Gastroesophageal sphincter (tissue), 4 donors: ENCODE results near the gene CHRNA4. TPM values are rescaled to one million over a fixed set of nuclear protein-coding genes. Genes with fewer than 3 reads are reported as not detected.

Experiments used
- ATAC-seq: fragments of 150-250 bp; one replicate; pipeline ENCODE4 v1.9.1; 2016; ENCODE audit warnings: mild to moderate bottlenecking, moderate library complexity
- H3K27ac ChIP-seq, 4 donors: fragments of 200-600 bp; sonication (generic) in 3 of 4; 1 replicate in 3 of 4; 2 replicates in 1 of 4; pipeline ENCODE4 v1.5.1; 2016 to 2019
- H3K27me3 ChIP-seq: fragments of 200-600 bp; sonication (generic); one replicate; pipeline ENCODE4 v1.5.1; 2019
- H3K36me3 ChIP-seq, 2 donors: fragments of 200-600 bp; sonication (generic); one replicate each; pipeline ENCODE4 v1.5.1; 2019; ENCODE audit warnings: control low read depth in 1 of 2
- H3K4me1 ChIP-seq, 3 donors: fragments of 200-600 bp; sonication (generic); 1 replicate in 2 of 3; 2 replicates in 1 of 3; pipeline ENCODE4 v1.5.1; 2016 to 2019; ENCODE audit warnings: control low read depth in 2 of 3
- H3K4me3 ChIP-seq, 2 donors: fragments of 200-600 bp; sonication (generic); one replicate each; pipeline ENCODE4 v1.5.1; 2019; ENCODE audit warnings: mild to moderate bottlenecking in 1 of 2, moderate library complexity in 1 of 2
- H3K9me3 ChIP-seq, 3 donors: fragments of 200-600 bp; sonication (generic); one replicate each; pipeline ENCODE4 v1.5.1; 2017 to 2019; ENCODE audit warnings: control low read depth in 2 of 3
- EP300 ChIP-seq: sonication (generic); formaldehyde crosslinking; IDR thresholded peaks from one replicate; pipeline ENCODE4 v1.6.1; 2017; ENCODE audit warnings: antibody characterized with exemption, mild to moderate bottlenecking
- POLR2A ChIP-seq, 2 donors: fragments of 450-650 bp; IDR thresholded peaks; one replicate each; pipeline ENCODE4 v1.6.1; 2017; ENCODE audit warnings: antibody characterized with exemption in 2 of 2, mild to moderate bottlenecking in 2 of 2, moderate library complexity in 1 of 2
- POLR2AphosphoS5 ChIP-seq: sonication (generic); formaldehyde crosslinking; IDR thresholded peaks from one replicate; pipeline ENCODE4 v1.6.1; 2017; ENCODE audit warnings: antibody characterized with exemption
- WGBS, 2 donors: methylation state at CpG; one replicate each; pipeline ENCODE4 v1.1.5; 2018; ENCODE audit warnings: low coverage in 1 of 2; 5-methylcytosine and 5-hydroxymethylcytosine counted together
- total RNA-seq, 4 donors: library from RNA; depleted of rRNA; stranded (reverse); fragments of >200 nt; gene quantifications; one replicate each; pipeline ENCODE4 v1.1.0, GENCODE V29; 2016
- TF ChIP-seq, protein P1 (sequence below), 4 experiments: fragments of 200-600 bp in 2 of 4; fragments of 450-650 bp in 2 of 4; sonication (generic) in 1 of 4; IDR thresholded peaks; one replicate each; pipeline ENCODE4 v1.5.1; 2017 to 2019; ENCODE audit warnings: antibody characterized with exemption in 4 of 4, mild to moderate bottlenecking in 2 of 4, moderate library complexity in 2 of 4

The CHRNA4 gene
- total RNA-seq, 4 donors from 2014 or later: not detected

DNA sequence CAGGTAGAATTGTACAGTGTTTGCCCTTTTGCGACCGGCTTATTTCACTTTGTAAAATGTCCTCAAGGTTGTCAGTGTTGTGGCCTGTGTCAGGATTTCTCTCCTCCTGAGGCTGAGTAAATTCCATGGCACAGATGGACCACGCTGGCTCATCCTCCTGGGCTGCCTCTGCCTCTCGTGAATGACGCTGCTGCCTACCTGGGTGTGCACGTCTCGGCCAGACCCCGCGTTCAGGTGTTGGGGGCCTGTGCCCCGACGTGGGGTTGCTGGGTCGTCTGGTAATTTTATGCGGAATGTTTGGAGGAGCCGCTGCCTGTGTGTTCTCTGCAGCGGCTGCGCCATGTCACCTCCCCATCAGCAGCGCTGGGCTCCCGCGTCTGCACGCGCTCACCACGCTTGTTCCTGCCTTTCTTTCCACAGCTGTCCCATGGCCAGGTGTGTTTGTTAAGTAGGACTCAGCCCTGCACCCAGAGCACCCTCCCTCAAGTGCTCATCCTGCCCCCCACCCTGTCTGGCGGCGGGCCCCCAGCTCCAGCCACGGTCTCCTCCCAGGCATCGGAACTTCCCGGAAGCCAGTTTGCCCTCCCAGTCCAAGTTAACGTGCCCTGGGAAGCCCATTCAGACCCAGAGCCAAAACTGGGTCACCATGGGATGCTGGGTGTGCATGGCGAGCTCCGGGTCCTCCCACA, 36.1 kb upstream of the CHRNA4 start:
- Histone ChIP-seq H3K27ac (no peak overlapping the region), H3K4me1 (peaks cover 0 to 14% (median 0%) of the 10 kb centered on the region in 3 donors), H3K27me3 (peaks cover 91% of the 10 kb centered on the region), H3K4me3 (no peak overlapping the region), H3K36me3 (no peaks in the 10 kb centered on the region), H3K9me3 (no peaks in the 10 kb centered on the region)
- no peak for TF ChIP-seq POLR2AphosphoS5
- TF ChIP-seq POLR2A (IDR thresholded peaks at IDR 0.05): no peak
- TF ChIP-seq, protein P1, sequence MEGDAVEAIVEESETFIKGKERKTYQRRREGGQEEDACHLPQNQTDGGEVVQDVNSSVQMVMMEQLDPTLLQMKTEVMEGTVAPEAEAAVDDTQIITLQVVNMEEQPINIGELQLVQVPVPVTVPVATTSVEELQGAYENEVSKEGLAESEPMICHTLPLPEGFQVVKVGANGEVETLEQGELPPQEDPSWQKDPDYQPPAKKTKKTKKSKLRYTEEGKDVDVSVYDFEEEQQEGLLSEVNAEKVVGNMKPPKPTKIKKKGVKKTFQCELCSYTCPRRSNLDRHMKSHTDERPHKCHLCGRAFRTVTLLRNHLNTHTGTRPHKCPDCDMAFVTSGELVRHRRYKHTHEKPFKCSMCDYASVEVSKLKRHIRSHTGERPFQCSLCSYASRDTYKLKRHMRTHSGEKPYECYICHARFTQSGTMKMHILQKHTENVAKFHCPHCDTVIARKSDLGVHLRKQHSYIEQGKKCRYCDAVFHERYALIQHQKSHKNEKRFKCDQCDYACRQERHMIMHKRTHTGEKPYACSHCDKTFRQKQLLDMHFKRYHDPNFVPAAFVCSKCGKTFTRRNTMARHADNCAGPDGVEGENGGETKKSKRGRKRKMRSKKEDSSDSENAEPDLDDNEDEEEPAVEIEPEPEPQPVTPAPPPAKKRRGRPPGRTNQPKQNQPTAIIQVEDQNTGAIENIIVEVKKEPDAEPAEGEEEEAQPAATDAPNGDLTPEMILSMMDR (IDR thresholded peaks at IDR 0.05): no peak
- no peak for TF ChIP-seq EP300
- ATAC-seq: no peak
- WGBS, 2 donors: 85 to 100% methylated on average over 5 to 9 of the region's 30 CpGs

- Histone ChIP-seq H3K4me1 (peaks cover 0 to 14% (median 0%) of the 10 kb centered on the region in 3 donors), H3K9me3 (peaks cover 0 to 5% (median 0%) of the 10 kb centered on the region in 3 donors), H3K4me3 (no peak overlapping the region), H3K27me3 (peaks cover 91% of the 10 kb centered on the region), H3K27ac (no peak overlapping the region), H3K36me3 (no peaks in the 10 kb centered on the region)
- ATAC-seq: no peak
- 81% methylated on average over 9 of the region's 12 CpGs; no CpG with 5 or more reads in 1 of the 2 donors for WGBS, 2 donors
- TF ChIP-seq, protein P1 (IDR thresholded peaks at IDR 0.05): no peak
- no peak for TF ChIP-seq POLR2AphosphoS5
- no peak for TF ChIP-seq EP300
- no peak for TF ChIP-seq POLR2A (IDR thresholded peaks at IDR 0.05)
Observed at GRCh38 chr20:63396300-63396699, 35.2 kb upstream of the CHRNA4 start.

DNA sequence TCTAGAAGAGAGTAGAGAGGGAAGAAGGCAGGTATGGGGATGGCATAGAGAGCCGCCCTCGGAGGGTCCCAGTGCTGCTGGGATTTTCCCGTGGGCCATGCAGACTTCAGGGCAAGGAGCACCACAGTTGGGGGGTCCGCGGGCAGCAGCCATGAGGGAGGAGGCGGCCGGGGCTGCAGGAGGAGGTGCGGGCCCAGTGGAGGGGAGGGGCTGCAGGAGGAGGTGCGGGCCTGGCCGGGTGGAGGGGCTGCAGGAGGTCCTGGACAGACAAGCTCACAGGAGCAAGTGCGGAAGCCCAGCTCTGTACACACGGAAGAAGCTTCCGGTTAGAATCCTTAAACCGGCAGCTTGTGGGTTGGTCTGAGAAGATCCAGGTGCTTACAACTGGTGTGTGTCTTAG, 34.6 kb upstream of the CHRNA4 start:
- Histone ChIP-seq H3K4me3 (no peak overlapping the region), H3K4me1 (peaks cover 0 to 14% (median 0%) of the 10 kb centered on the region in 3 donors), H3K9me3 (peaks cover 0 to 11% (median 0%) of the 10 kb centered on the region in 3 donors), H3K27me3 (peaks cover 85% of the 10 kb centered on the region), H3K36me3 (no peaks in the 10 kb centered on the region), H3K27ac (no peak overlapping the region)
- ATAC-seq: no peak
- 40 to 78% methylated on average over 1 to 8 of the region's 14 CpGs for WGBS, 2 donors
- TF ChIP-seq EP300: no peak
- no peak for TF ChIP-seq POLR2AphosphoS5
- no peak for TF ChIP-seq POLR2A (IDR thresholded peaks at IDR 0.05)
- TF ChIP-seq, protein P1 (IDR thresholded peaks at IDR 0.05): no peak

- no CpG with 5 or more reads among the region's 22 CpGs for WGBS, 2 donors
- Histone ChIP-seq H3K4me3 (no peak overlapping the region), H3K36me3 (no peaks in the 10 kb centered on the region), H3K9me3 (peaks cover 0 to 16% (median 0%) of the 10 kb centered on the region in 3 donors), H3K4me1 (peaks cover 0 to 14% (median 0%) of the 10 kb centered on the region in 3 donors), H3K27ac (no peak overlapping the region), H3K27me3 (peaks cover 78% of the 10 kb centered on the region)
- TF ChIP-seq POLR2AphosphoS5 (no peak), POLR2A (IDR thresholded peaks at IDR 0.05) (no peak), EP300 (no peak)
- TF ChIP-seq, protein P1 (IDR thresholded peaks at IDR 0.05): no peak
- ATAC-seq: no peak
Observed at GRCh38 chr20:63394920-63395455, 33.8 kb upstream of the CHRNA4 start.
